Liver (tissue), 9 donors: ENCODE measurements around the gene IKZF1. TPM values are rescaled to one million over a fixed set of nuclear protein-coding genes. Genes with fewer than 3 reads are reported as not detected.

Experiments
- DNase-seq: peaks from one replicate; pipeline ENCODE4 v3.0.0-alpha.2; 2017; ENCODE audit warnings: low spot score
- H3K27ac ChIP-seq, 2 donors: one replicate each; pipeline ENCODE4 v1.7.0; 2013; ENCODE audit warnings: inconsistent platforms in 2 of 2, low read length in 2 of 2, control low read depth in 1 of 2, low read depth in 1 of 2, mild to moderate bottlenecking in 1 of 2
- H3K27me3 ChIP-seq, 4 donors: one replicate each; pipeline versions ENCODE4 v1.6.1 to v1.7.0; 2013; ENCODE audit warnings: low read length in 3 of 4, inconsistent platforms in 1 of 4, mild to moderate bottlenecking in 1 of 4, moderate library complexity in 1 of 4; ENCODE audit not compliant: control insufficient read depth in 4 of 4, insufficient read depth in 4 of 4
- H3K36me3 ChIP-seq, 4 donors: one replicate each; pipeline versions ENCODE4 v1.6.1 to v1.7.0; 2013; ENCODE audit warnings: low read length in 3 of 4, mild to moderate bottlenecking in 3 of 4, low read depth in 1 of 4, moderate library complexity in 1 of 4; ENCODE audit not compliant: control insufficient read depth in 4 of 4, insufficient read depth in 3 of 4
- H3K4me1 ChIP-seq, 4 donors: one replicate each; pipeline versions ENCODE4 v1.6.1 to v1.7.0; 2013; ENCODE audit warnings: low read length in 3 of 4, mild to moderate bottlenecking in 3 of 4, moderate library complexity in 1 of 4; ENCODE audit not compliant: control insufficient read depth in 4 of 4, insufficient read depth in 4 of 4
- H3K4me3 ChIP-seq, 3 donors: one replicate each; pipeline versions ENCODE4 v1.6.1 to v1.7.0; 2013; ENCODE audit warnings: low read length in 3 of 3, control low read depth in 1 of 3, low read depth in 1 of 3, mild to moderate bottlenecking in 1 of 3
- H3K9ac ChIP-seq, 2 donors: one replicate each; pipeline ENCODE4 v1.7.0; 2013; ENCODE audit warnings: low read length in 2 of 2, mild to moderate bottlenecking in 2 of 2, moderate library complexity in 2 of 2, control low read depth in 1 of 2, low read depth in 1 of 2
- H3K9me3 ChIP-seq, 4 donors: one replicate each; pipeline versions ENCODE4 v1.6.1 to v1.7.0; 2013; ENCODE audit warnings: low read length in 3 of 4; ENCODE audit not compliant: control insufficient read depth in 4 of 4
- ATF3 ChIP-seq: IDR thresholded peaks from 2 replicates; pipeline ENCODE4 v1.6.1; 2016; ENCODE audit warnings: antibody characterized with exemption
- CTCF ChIP-seq: fragments of 150-350 bp; IDR thresholded peaks from 2 replicates; pipeline ENCODE4 v1.5.1; 2017; ENCODE audit warnings: improper control_type of control experiment, low read depth, low read length; ENCODE audit not compliant: missing input control
- EGR1 ChIP-seq, 2 donors: IDR thresholded peaks; 2 replicates each; pipeline ENCODE4 v1.6.1; 2016 to 2018; ENCODE audit warnings: antibody characterized with exemption in 2 of 2, low read depth in 2 of 2
- FOXA1 ChIP-seq: IDR thresholded peaks from 2 replicates; pipeline ENCODE4 v1.6.1; 2016; ENCODE audit warnings: antibody characterized with exemption
- FOXA2 ChIP-seq: IDR thresholded peaks from 2 replicates; pipeline ENCODE4 v1.6.1; 2016; ENCODE audit warnings: antibody characterized with exemption
- GABPA ChIP-seq, 2 donors: IDR thresholded peaks in 1 of 2; conservative IDR thresholded peaks in 1 of 2; 2 replicates each; pipeline ENCODE4 v1.6.1; 2016; ENCODE audit warnings: antibody characterized with exemption in 2 of 2, mild to moderate bottlenecking in 1 of 2, moderate library complexity in 1 of 2
- HNF4A ChIP-seq, 2 donors: conservative IDR thresholded peaks; 2 replicates each; pipeline ENCODE4 v1.6.1; 2016; ENCODE audit warnings: antibody characterized with exemption in 2 of 2, mild to moderate bottlenecking in 2 of 2
- HNF4G ChIP-seq: IDR thresholded peaks from 2 replicates; pipeline ENCODE4 v1.6.1; 2016; ENCODE audit warnings: antibody characterized with exemption
- JUND ChIP-seq, 2 donors: IDR thresholded peaks; 2 replicates each; pipeline ENCODE4 v1.6.1; 2016; ENCODE audit warnings: antibody characterized with exemption in 2 of 2
- NR2F2 ChIP-seq: IDR thresholded peaks from 2 replicates; pipeline ENCODE4 v1.6.1; 2016; ENCODE audit warnings: antibody characterized with exemption
- RAD21 ChIP-seq, 2 donors: IDR thresholded peaks; 2 replicates each; pipeline ENCODE4 v1.6.1; 2016; ENCODE audit warnings: antibody characterized with exemption in 2 of 2, mild to moderate bottlenecking in 2 of 2
- REST ChIP-seq: IDR thresholded peaks from 2 replicates; pipeline ENCODE4 v1.6.1; 2016; ENCODE audit warnings: antibody characterized with exemption, mild to moderate bottlenecking
- RXRA ChIP-seq, 2 donors: IDR thresholded peaks; 2 replicates each; pipeline ENCODE4 v1.6.1; 2017 to 2018; ENCODE audit warnings: antibody characterized with exemption in 2 of 2, mild to moderate bottlenecking in 1 of 2
- SP1 ChIP-seq: IDR thresholded peaks from 2 replicates; pipeline ENCODE4 v1.6.1; 2018; ENCODE audit warnings: antibody characterized with exemption, mild to moderate bottlenecking
- YY1 ChIP-seq: IDR thresholded peaks from 2 replicates; pipeline ENCODE4 v1.6.1; 2016; ENCODE audit warnings: antibody characterized with exemption, mild to moderate bottlenecking
- ZBTB33 ChIP-seq: IDR thresholded peaks from 2 replicates; pipeline ENCODE4 v1.6.1; 2016; ENCODE audit warnings: antibody characterized with exemption
- WGBS: extraction: QIAGEN DNeasy Blood & Tissue Kit; methylation state at CpG from one replicate; pipeline ENCODE4 v1.1.7; 2013; 5-methylcytosine and 5-hydroxymethylcytosine counted together
- polyA plus RNA-seq, 2 donors: library from polyadenylated mRNA; stranded (reverse) in 1 of 2; unstranded in 1 of 2; fragments of 200-250 nt in 1 of 2; fragments of >200 nt in 1 of 2; fragmentation: Nextera tagmentation in 1 of 2; extraction: Ambion mirVana in 1 of 2; gene quantifications; one replicate each; pipeline versions ENCODE4 v1.2.1 to v1.2.3, GENCODE V29; 2013 to 2015
- total RNA-seq, 2 donors: library from RNA; depleted of rRNA; stranded (reverse); fragments of >200 nt; gene quantifications; one replicate each; pipeline ENCODE4 v1.2.3, GENCODE V29; 2014
- TF ChIP-seq, protein P1 (sequence below): IDR thresholded peaks from 2 replicates; pipeline ENCODE4 v1.6.1; 2016; ENCODE audit warnings: antibody characterized with exemption
- donor health status: healthy.
- donor health status: healthy.
- donor health status: healthy.
- donor health status: healthy.
- donor health status: healthy.

The IKZF1 gene
- total and polyA plus RNA-seq, 4 donors, result 1.6 to 43.5 (median 6.2) TPM

GRCh38 chr7:50261593-50261992, 42.9 kb upstream of the IKZF1 start (continued):
- TF ChIP-seq NR2F2 (no peak), YY1 (no peak), HNF4A (conservative IDR thresholded peaks at IDR 0.05) (no peak)

- H3K27ac ChIP-seq, result no peak overlapping the region
- no peaks in the 10 kb centered on the region for H3K36me3 ChIP-seq
- 84% methylated on average over 2 of the region's 2 CpGs for WGBS
- no peaks in the 10 kb centered on the region for H3K4me1 ChIP-seq
- H3K9ac ChIP-seq, result no peak overlapping the region
- no peak for DNase-seq
- no peak overlapping the region for H3K4me3 ChIP-seq
- TF ChIP-seq, protein P1, sequence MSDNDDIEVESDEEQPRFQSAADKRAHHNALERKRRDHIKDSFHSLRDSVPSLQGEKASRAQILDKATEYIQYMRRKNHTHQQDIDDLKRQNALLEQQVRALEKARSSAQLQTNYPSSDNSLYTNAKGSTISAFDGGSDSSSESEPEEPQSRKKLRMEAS, result no peak
- TF ChIP-seq JUND (IDR thresholded peaks at IDR 0.05), result no peak
- no peak for TF ChIP-seq ATF3
- no peak for TF ChIP-seq RXRA (IDR thresholded peaks at IDR 0.05)
- no peak for TF ChIP-seq FOXA1
- no peak for TF ChIP-seq SP1
- H3K9me3 ChIP-seq, result no peaks in the 10 kb centered on the region
- no peaks in the 10 kb centered on the region for H3K27me3 ChIP-seq
Measured at GRCh38 chr7:50262446-50262845, 42.1 kb upstream of the IKZF1 start.

GRCh38 chr7:50262916-50263690, 41.4 kb upstream of the IKZF1 start:
- Histone ChIP-seq H3K4me1 (no peaks in the 10 kb centered on the region), H3K9ac (no peak overlapping the region), H3K4me3 (no peak overlapping the region), H3K27me3 (no peaks in the 10 kb centered on the region), H3K36me3 (no peaks in the 10 kb centered on the region), H3K27ac (no peak overlapping the region), H3K9me3 (no peaks in the 10 kb centered on the region)
- TF ChIP-seq FOXA2 (no peak), FOXA1 (no peak), ZBTB33 (no peak), RAD21 (IDR thresholded peaks at IDR 0.05) (no peak), EGR1 (IDR thresholded peaks at IDR 0.05; ENCODE audit: low read depth in 2 of 2) (no peak), YY1 (no peak), CTCF (no peak), HNF4G (no peak), JUND (IDR thresholded peaks at IDR 0.05) (no peak), SP1 (no peak), NR2F2 (no peak), RXRA (IDR thresholded peaks at IDR 0.05) (no peak), ATF3 (no peak), REST (no peak), HNF4A (conservative IDR thresholded peaks at IDR 0.05) (no peak), GABPA (IDR thresholded peaks at IDR 0.05 in 1 of 2, conservative IDR thresholded peaks at IDR 0.05 in 1 of 2) (no peak)
- TF ChIP-seq, protein P1, result no peak
- WGBS, result 44% methylated on average over 1 of the region's 1 CpG
- no peak for DNase-seq
